LNCAP (cell line): ENCODE data around the gene NPIPB6.

Experiments used
- CTCF ChIP-seq: fragments of 450-650 bp; IDR thresholded peaks from 2 replicates; pipeline ENCODE4 v1.5.1; 2017; ENCODE audit warnings: mild to moderate bottlenecking

Gene NPIPB6

GRCh38 chr16:28320023-28320561, 43.2 kb downstream of the NPIPB6 start:
- no peak for TF ChIP-seq CTCF

GRCh38 chr16:28319476-28320022, 43.8 kb downstream of the NPIPB6 start:
- TF ChIP-seq CTCF, result no peak

- TF ChIP-seq CTCF, result no peak
Measured at GRCh38 chr16:28318042-28318744, 45.1 kb downstream of the NPIPB6 start.

GRCh38 chr16:28317040-28317880, 46.0 kb downstream of the NPIPB6 start:
- TF ChIP-seq CTCF, result peak; percentile 92

- TF ChIP-seq CTCF, result no peak
Measured at GRCh38 chr16:28316054-28316453, 47.3 kb downstream of the NPIPB6 start.

- no peak for TF ChIP-seq CTCF
Measured at GRCh38 chr16:28313587-28313986, 49.7 kb downstream of the NPIPB6 start.

GRCh38 chr16:28312327-28312726, 51.0 kb downstream of the NPIPB6 start:
- no peak for TF ChIP-seq CTCF
